ENCODE results near the gene RNF144A.

The RNF144A gene

DNA sequence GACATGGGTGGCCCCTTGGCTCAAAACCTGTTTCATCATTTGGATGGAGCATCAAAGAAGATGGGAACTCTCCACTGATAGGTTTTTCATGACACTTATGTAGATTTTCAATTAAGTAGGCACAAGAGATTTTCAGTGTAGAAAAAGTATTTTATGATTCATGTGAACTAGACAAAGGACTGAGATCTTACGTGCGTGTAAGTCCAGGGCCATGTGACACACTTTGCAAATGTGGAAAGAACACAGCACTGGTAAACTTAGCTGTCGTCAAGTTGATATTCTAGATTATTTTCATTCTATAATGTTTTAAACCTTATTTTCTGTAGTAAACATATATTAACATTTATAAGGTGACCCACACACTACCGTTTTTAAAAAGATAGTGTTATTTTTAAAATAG, 37.4 kb downstream of the RNF144A start:
- no peaks in the 10 kb centered on the region for H3K9me3 ChIP-seq
- H3K4me2 ChIP-seq = no peak overlapping the region
- H3K4me1 ChIP-seq = 0 out of 2 replicates have a peak, but pooled peaks cover 7% of the 10 kb centered on the region
- no peak for TF ChIP-seq Cebpa-rat (IDR thresholded peaks at IDR 0.05)
- H3K36me3 ChIP-seq = peaks cover 20% of the 10 kb centered on the region
- no peak overlapping the region for H3K4me3 ChIP-seq
- no peak overlapping the region for H3K9ac ChIP-seq
- H3K27ac ChIP-seq = no peak overlapping the region
- no peaks in the 10 kb centered on the region for H3K27me3 ChIP-seq
- H4K20me1 ChIP-seq = no peaks in the 10 kb centered on the region

DNA sequence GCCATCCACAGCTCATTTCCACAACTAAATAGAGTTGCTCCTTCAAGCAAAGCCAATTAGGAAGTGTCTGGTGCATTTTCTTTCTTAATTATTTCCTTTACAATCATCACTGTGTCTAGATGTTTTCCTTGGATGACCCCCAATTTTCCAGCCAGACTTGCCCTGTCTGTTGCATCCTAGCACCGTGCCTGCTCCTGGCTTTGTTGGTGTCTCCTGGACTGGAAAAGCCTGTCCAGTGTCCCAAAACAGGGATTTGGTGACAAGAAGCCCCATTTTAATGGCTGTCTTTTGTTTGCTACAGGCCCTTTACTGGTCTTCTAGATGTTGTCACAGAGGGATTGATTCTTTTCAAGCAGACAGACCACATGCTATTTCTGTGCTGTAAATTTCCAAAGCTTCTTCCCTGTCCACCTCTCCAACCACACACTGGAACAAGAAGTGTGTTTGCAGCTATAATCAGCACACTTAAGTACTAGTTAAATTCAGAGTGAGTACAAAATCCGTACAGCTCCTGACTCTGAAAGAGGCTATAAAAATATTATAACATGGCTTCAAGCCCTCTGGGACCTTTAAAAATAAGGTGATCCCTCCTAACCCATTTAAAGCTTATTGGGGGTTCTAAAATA, 38.4 kb downstream of the RNF144A start:
- H3K4me3 ChIP-seq = no peak overlapping the region
- H3K9ac ChIP-seq = no peak overlapping the region
- H3K27ac ChIP-seq = no peak overlapping the region
- H3K4me1 ChIP-seq = 0 out of 2 replicates have a peak, but pooled peaks cover 7% of the 10 kb centered on the region
- no peak overlapping the region for H3K4me2 ChIP-seq
- H4K20me1 ChIP-seq = no peaks in the 10 kb centered on the region
- no peaks in the 10 kb centered on the region for H3K9me3 ChIP-seq
- peaks cover 20% of the 10 kb centered on the region for H3K36me3 ChIP-seq
- H3K27me3 ChIP-seq = no peaks in the 10 kb centered on the region
- TF ChIP-seq Cebpa-rat (IDR thresholded peaks at IDR 0.05) = no peak

DNA sequence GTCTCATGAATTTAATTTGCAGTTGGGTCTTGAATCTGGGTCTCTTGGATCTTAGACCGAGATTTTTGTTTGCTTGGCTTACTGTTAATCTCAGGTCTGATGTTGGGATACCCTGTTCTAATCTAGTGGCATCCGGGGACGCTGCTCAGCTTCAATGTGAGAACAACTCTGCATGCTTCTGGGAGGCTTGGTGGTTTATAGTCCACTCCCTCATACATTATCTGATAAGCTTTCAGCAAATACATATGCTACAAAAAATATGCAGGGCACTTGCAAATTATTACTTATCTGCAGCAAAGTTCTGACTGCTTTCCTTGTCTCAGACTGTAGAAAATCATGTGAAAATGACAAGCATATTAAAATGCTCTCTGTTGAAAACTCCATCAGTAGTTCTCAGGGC, 39.4 kb downstream of the RNF144A start:
- Histone ChIP-seq H3K9me3 (no peaks in the 10 kb centered on the region), H3K27ac (no peak overlapping the region), H3K27me3 (no peaks in the 10 kb centered on the region), H4K20me1 (no peaks in the 10 kb centered on the region), H3K4me3 (no peak overlapping the region), H3K9ac (no peak overlapping the region), H3K36me3 (peaks cover 20% of the 10 kb centered on the region), H3K4me2 (no peak overlapping the region), H3K4me1 (0 out of 2 replicates have a peak, but pooled peaks cover 7% of the 10 kb centered on the region)
- no peak for TF ChIP-seq Cebpa-rat (IDR thresholded peaks at IDR 0.05)

DNA sequence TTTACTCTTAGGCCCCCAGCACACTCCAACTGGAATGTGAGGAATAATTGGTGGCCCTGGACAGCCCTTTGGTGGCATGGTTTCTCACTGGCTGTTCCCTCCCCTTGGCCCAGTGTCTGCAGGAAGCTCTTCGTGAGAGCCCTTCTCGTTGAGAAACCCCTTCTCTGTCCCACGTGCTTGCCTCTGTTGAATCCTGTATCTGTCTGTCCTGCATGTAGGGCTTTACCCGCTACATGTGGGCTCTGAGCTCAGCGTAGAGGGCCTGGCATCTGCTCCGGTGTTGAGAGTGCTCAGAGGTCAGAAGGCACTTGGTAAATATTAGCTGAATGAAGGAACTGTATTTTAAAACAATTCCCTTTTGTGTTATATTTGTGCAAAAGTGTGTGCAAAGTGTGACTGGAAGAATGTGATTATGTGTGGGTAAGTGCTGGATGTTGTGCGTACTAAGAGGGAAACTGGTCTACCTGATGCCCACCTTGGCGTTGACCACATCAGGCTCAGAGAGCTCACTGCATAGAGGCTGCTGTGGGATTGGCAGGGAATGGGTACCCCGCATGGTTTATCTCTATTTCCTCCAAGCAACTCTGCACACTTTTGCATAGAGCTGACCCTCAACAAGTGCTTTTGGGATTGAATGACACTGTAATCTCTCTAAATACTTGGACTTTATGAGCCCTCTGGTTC, 40.0 kb downstream of the RNF144A start:
- no peak overlapping the region for H3K4me3 ChIP-seq
- no peak overlapping the region for H3K27ac ChIP-seq
- H4K20me1 ChIP-seq = no peaks in the 10 kb centered on the region
- no peak for TF ChIP-seq Cebpa-rat (IDR thresholded peaks at IDR 0.05)
- H3K9me3 ChIP-seq = no peaks in the 10 kb centered on the region
- peaks cover 20% of the 10 kb centered on the region for H3K36me3 ChIP-seq
- H3K27me3 ChIP-seq = no peaks in the 10 kb centered on the region
- H3K9ac ChIP-seq = no peak overlapping the region
- no peak overlapping the region for H3K4me2 ChIP-seq
- H3K4me1 ChIP-seq = 0 out of 2 replicates have a peak, but pooled peaks cover 7% of the 10 kb centered on the region

DNA sequence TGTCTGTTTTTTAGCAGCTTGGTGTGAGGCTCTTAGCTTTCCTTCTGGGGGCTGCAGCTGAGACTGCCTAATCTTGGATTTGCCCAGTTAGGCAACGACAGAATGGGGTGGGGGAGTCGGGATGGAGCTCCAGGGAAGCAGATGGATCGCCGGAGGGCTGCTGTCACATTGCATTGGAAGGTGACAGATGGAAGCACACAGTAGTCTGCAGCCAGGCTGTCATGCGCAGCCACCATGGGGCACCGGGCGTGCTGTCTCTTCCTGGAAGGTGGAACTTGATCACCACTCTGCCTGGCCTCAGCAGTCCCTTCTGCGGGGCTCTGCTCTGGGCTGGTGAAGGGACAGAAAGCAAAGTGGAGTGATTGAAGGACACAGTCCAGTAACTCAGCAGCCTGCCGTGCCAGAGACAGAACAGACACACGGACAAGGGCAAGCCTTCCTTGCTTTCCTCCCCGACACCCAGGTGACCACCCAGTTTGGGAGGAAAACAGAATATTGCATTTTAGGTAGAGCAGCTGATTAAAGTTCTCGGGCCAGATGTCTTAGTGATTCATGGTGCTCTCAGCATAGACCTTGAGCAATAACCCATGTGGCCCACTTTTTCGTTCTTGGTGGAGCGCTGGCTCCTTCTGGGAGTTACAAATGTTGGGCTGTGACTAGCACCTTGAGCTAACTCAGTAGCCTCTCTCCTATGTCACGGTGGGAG, 40.9 kb downstream of the RNF144A start:
- Histone ChIP-seq H3K9ac (no peak overlapping the region), H3K4me3 (no peak overlapping the region), H3K27ac (no peak overlapping the region), H3K9me3 (no peaks in the 10 kb centered on the region), H4K20me1 (no peaks in the 10 kb centered on the region), H3K36me3 (peaks cover 25% of the 10 kb centered on the region), H3K27me3 (no peaks in the 10 kb centered on the region), H3K4me1 (0 out of 2 replicates have a peak, but pooled peaks cover 7% of the 10 kb centered on the region), H3K4me2 (no peak overlapping the region)
- no peak for TF ChIP-seq Cebpa-rat (IDR thresholded peaks at IDR 0.05)

DNA sequence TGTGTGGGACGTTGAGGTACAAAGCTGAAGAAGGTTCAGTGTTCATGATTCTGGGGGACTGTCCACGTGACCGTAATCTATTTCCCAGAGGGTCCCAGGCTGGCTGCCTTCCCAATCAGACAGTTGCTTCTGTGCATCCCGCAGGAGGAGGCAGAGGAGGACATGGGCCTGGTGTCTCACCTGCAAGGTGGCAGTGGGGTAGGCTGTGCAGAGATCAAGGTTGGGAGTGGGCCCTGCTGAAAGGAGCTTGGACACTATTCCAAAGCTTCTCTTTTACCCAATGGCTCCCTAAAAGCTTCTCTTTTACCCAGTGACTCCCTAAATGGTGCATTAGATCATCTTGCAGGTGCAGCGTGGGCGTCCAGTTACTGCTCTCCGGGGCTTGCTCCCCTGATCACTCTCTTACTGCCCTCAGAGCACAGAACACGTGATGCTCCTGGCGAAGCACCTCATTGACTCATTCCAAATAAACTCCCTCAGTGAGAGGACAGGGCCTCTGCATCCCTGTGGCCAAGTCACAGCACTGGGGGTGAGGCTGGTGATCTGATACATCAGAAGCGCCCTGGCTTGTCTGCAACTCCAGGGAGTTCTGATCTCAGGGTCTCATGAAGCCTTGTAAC, 41.5 kb downstream of the RNF144A start:
- no peak for TF ChIP-seq Cebpa-rat (IDR thresholded peaks at IDR 0.05)
- H3K9ac ChIP-seq = no peak overlapping the region
- no peak overlapping the region for H3K4me3 ChIP-seq
- H3K4me2 ChIP-seq = no peak overlapping the region
- peaks cover 29% of the 10 kb centered on the region for H3K36me3 ChIP-seq
- 0 out of 2 replicates have a peak, but pooled peaks cover 7% of the 10 kb centered on the region for H3K4me1 ChIP-seq
- no peak overlapping the region for H3K27ac ChIP-seq
- no peaks in the 10 kb centered on the region for H3K27me3 ChIP-seq
- peaks cover 6% of the 10 kb centered on the region; the same call in 1 of the 2 replicates for H3K9me3 ChIP-seq
- no peaks in the 10 kb centered on the region for H4K20me1 ChIP-seq

DNA sequence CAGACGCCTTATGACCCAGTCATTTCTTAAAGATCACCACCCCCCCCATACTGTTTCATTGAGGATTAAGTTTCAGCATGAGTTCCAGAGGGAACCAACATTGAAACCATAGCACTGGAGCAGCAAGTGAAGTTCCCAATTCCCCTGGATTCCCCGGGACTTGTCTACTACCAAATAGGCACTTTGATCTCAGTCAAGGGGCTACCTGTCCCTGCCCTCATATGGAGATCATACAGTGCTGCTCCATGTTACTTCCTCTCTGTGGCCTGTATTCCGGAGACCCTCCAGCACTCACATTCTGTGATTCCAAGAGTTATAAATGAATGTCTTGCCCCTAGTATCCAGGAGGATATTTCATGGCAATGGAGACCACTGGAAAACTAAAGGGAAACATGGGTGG, 42.5 kb downstream of the RNF144A start:
- no peak overlapping the region for H3K9ac ChIP-seq
- H3K36me3 ChIP-seq = peaks cover 33% of the 10 kb centered on the region
- H3K9me3 ChIP-seq = peaks cover 10% of the 10 kb centered on the region; the same call in 1 of the 2 replicates
- H4K20me1 ChIP-seq = no peaks in the 10 kb centered on the region
- no peaks in the 10 kb centered on the region for H3K27me3 ChIP-seq
- no peak overlapping the region for H3K4me3 ChIP-seq
- no peak overlapping the region for H3K4me2 ChIP-seq
- 0 out of 2 replicates have a peak, but pooled peaks cover 7% of the 10 kb centered on the region for H3K4me1 ChIP-seq
- H3K27ac ChIP-seq = no peak overlapping the region
- no peak for TF ChIP-seq Cebpa-rat (IDR thresholded peaks at IDR 0.05)

DNA sequence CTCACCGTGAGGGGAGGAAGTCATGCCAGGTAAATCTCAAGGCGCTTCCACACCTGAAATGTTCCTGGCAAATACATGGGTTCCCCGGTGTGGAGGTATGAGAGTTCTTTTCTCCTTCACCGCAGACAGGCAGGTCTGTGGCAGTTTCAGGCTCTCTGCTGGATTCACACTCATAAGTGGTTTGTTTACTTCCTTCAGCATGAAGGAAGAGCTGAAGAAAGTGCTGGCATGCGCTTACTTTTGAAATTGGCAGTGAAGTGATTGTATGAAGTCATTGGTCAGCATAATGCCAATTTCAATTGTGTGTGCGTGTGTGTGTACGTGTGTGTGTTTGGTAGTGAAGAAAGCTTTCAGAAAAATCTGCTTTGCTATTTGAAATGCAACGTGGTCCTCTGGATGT, 43.4 kb downstream of the RNF144A start:
- H3K9ac ChIP-seq = no peak overlapping the region
- no peak overlapping the region for H3K4me3 ChIP-seq
- H3K27ac ChIP-seq = no peak overlapping the region
- no peaks in the 10 kb centered on the region for H4K20me1 ChIP-seq
- no peak for TF ChIP-seq Cebpa-rat (IDR thresholded peaks at IDR 0.05)
- peaks cover 10% of the 10 kb centered on the region; the same call in 1 of the 2 replicates for H3K9me3 ChIP-seq
- H3K4me1 ChIP-seq = no peaks in the 10 kb centered on the region
- H3K36me3 ChIP-seq = peaks cover 27% of the 10 kb centered on the region
- H3K27me3 ChIP-seq = no peaks in the 10 kb centered on the region
- no peak overlapping the region for H3K4me2 ChIP-seq

DNA sequence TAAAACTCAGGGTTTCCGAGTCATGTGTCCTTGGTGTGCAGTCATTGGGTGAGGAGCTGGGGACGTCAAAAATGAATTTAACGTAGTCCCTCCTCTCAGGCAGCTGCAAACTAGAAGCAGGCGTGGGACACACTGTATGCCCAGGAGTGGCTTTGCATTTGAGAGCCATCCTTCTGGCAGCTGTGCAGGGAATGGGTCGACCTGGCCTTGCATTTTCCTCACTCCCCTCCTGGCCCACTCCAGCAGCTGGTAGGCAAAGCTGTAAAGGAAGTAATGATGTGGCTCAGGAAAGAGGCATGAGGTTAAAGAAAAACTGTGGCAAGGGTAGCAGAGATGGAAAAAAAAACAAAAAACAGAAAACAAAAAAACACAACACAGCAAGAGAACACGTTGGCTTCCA, 46.5 kb downstream of the RNF144A start:
- H3K4me3 ChIP-seq = no peak overlapping the region
- H3K27ac ChIP-seq = no peak overlapping the region
- no peak overlapping the region for H3K9ac ChIP-seq
- peaks cover 24% of the 10 kb centered on the region for H3K36me3 ChIP-seq
- H3K9me3 ChIP-seq = peaks cover 10% of the 10 kb centered on the region; the same call in 1 of the 2 replicates
- no peaks in the 10 kb centered on the region for H3K4me1 ChIP-seq
- TF ChIP-seq Cebpa-rat (IDR thresholded peaks at IDR 0.05) = no peak
- H3K27me3 ChIP-seq = no peaks in the 10 kb centered on the region
- no peaks in the 10 kb centered on the region for H4K20me1 ChIP-seq
- no peak overlapping the region for H3K4me2 ChIP-seq
